Measurements from ENCODE around the gene CEACAM5. TPM values are rescaled to one million over a fixed set of nuclear protein-coding genes. Genes with fewer than 3 reads are reported as not detected.

CEACAM5 gene
- total RNA-seq, 1 experiment from 2014 or later: 1.3 TPM

- ChIA-PET CTCF (no interaction called here), POLR2A (no interaction called here)
- no peaks in the 10 kb centered on the region; the same call in 1 of the 2 replicates for H3K27me3 ChIP-seq (replicated peaks; ENCODE audit: control insufficient read depth, insufficient read depth, low read length)
- H3K4me3 ChIP-seq (ENCODE audit: low read depth, low read length): no peak overlapping the region
- Mint-ChIP-seq H3K36me3 (ENCODE audit: insufficient read depth, unreplicated experiment) (no peaks in the 10 kb centered on the region), H3K27ac (ENCODE audit: unreplicated experiment) (no peak overlapping the region), H3K4me1 (ENCODE audit: low read depth, unreplicated experiment) (peaks cover 5% of the 10 kb centered on the region), H3K27me3 (ENCODE audit: insufficient read depth, unreplicated experiment) (peaks cover 6% of the 10 kb centered on the region), H3K4me3 (ENCODE audit: unreplicated experiment) (no peak overlapping the region), H3K9me3 (ENCODE audit: unreplicated experiment) (no peaks in the 10 kb centered on the region)
- no peak for TF ChIP-seq CTCF (IDR thresholded peaks at IDR 0.05; ENCODE audit: insufficient read depth in 1 of 2, low read depth in 1 of 2, low read length in 1 of 2, severe bottlenecking in 1 of 2, unreplicated experiment in 1 of 2)
- 0 out of 2 replicates have a peak, but pooled peaks cover 1% of the 10 kb centered on the region for H3K9me3 ChIP-seq
- H3K4me1 ChIP-seq: no peaks in the 10 kb centered on the region
- no peaks in the 10 kb centered on the region for H3K36me3 ChIP-seq (ENCODE audit: control insufficient read depth, insufficient read depth, low read length)
- no TSS peak for BruUV-seq (replicated peaks)
- no peak for DNase-seq
- intact Hi-C loops (cut with micrococcal nuclease; ENCODE audit: unreplicated experiment): no loop called here
Measured at GRCh38 chr19:41687419-41687818, 21.0 kb upstream of the CEACAM5 start.

- Histone ChIP-seq H3K4me3 (ENCODE audit: low read depth, low read length) (no peak within 1 kb of the TSS), H3K4me1 (no peaks in the 10 kb centered on the region), H3K27me3 (replicated peaks; ENCODE audit: control insufficient read depth, insufficient read depth, low read length) (no peaks in the 10 kb centered on the region; the same call in 1 of the 2 replicates), H3K36me3 (ENCODE audit: control insufficient read depth, insufficient read depth, low read length) (no peaks in the 10 kb centered on the region), H3K9me3 (0 out of 2 replicates have a peak, but pooled peaks cover 4% of the 10 kb centered on the region)
- H3K4me3 Mint-ChIP-seq (ENCODE audit: unreplicated experiment): no peak within 1 kb of the TSS
- H3K27me3 Mint-ChIP-seq (ENCODE audit: insufficient read depth, unreplicated experiment): peaks cover 6% of the 10 kb centered on the region
- intact Hi-C loops (cut with micrococcal nuclease; ENCODE audit: unreplicated experiment): no loop called here
- no peak for DNase-seq
- ChIA-PET POLR2A (no interaction called here), CTCF (interaction anchor here (0.6 kb wide), 1 partner anchor 11 kb away, joined by 6 read pairs; no protein-coding TSS in a partner anchor)
- no peaks in the 10 kb centered on the region for H3K36me3 Mint-ChIP-seq (ENCODE audit: insufficient read depth, unreplicated experiment)
- TF ChIP-seq CTCF (IDR thresholded peaks at IDR 0.05; ENCODE audit: insufficient read depth in 1 of 2, low read depth in 1 of 2, low read length in 1 of 2, severe bottlenecking in 1 of 2, unreplicated experiment in 1 of 2): no peak
- peaks cover 5% of the 10 kb centered on the region for H3K4me1 Mint-ChIP-seq (ENCODE audit: low read depth, unreplicated experiment)
- H3K9me3 Mint-ChIP-seq (ENCODE audit: unreplicated experiment): no peaks in the 10 kb centered on the region
- H3K27ac Mint-ChIP-seq (ENCODE audit: unreplicated experiment): no peak within 1 kb of the TSS
- no TSS peak for BruUV-seq (replicated peaks)
Measured at GRCh38 chr19:41688098-41688497, 20.3 kb upstream of the CEACAM5 start, which contains the start of gene CEACAM7. Gene CEACAM7, minus strand, starts transcription at chr19:41688270. Its CDS starts 105 bp downstream, at chr19:41688165.

- no peaks in the 10 kb centered on the region for H3K36me3 Mint-ChIP-seq (ENCODE audit: insufficient read depth, unreplicated experiment)
- no peak for TF ChIP-seq CTCF (IDR thresholded peaks at IDR 0.05; ENCODE audit: insufficient read depth in 1 of 2, low read depth in 1 of 2, low read length in 1 of 2, severe bottlenecking in 1 of 2, unreplicated experiment in 1 of 2)
- H3K27ac Mint-ChIP-seq (ENCODE audit: unreplicated experiment): no peak overlapping the region
- H3K27me3 ChIP-seq (replicated peaks; ENCODE audit: control insufficient read depth, insufficient read depth, low read length): no peaks in the 10 kb centered on the region; the same call in 1 of the 2 replicates
- no peaks in the 10 kb centered on the region for H3K36me3 ChIP-seq (ENCODE audit: control insufficient read depth, insufficient read depth, low read length)
- H3K4me3 Mint-ChIP-seq (ENCODE audit: unreplicated experiment): no peak overlapping the region
- ChIA-PET CTCF (interaction anchor here (0.6 kb wide), 1 partner anchor 10 kb away, joined by 6 read pairs; no protein-coding TSS in a partner anchor), POLR2A (no interaction called here)
- H3K9me3 Mint-ChIP-seq (ENCODE audit: unreplicated experiment): no peaks in the 10 kb centered on the region
- H3K9me3 ChIP-seq: 0 out of 2 replicates have a peak, but pooled peaks cover 4% of the 10 kb centered on the region
- intact Hi-C loops (cut with micrococcal nuclease; ENCODE audit: unreplicated experiment): no loop called here
- no peak for DNase-seq
- no peaks in the 10 kb centered on the region for H3K4me1 ChIP-seq
- no peak overlapping the region for H3K4me3 ChIP-seq (ENCODE audit: low read depth, low read length)
- peaks cover 6% of the 10 kb centered on the region for H3K27me3 Mint-ChIP-seq (ENCODE audit: insufficient read depth, unreplicated experiment)
- H3K4me1 Mint-ChIP-seq (ENCODE audit: low read depth, unreplicated experiment): peaks cover 5% of the 10 kb centered on the region
- no TSS peak for BruUV-seq (replicated peaks)
Measured at GRCh38 chr19:41688687-41689086, 19.7 kb upstream of the CEACAM5 start.
